ENCODE data around the gene NAPEPLD.
"Not testable (repeated sequence)": the region's sequence is repeated elsewhere in the genome, so short reads cannot be mapped to it uniquely, and the experiment has no call there.

NAPEPLD gene

DNA sequence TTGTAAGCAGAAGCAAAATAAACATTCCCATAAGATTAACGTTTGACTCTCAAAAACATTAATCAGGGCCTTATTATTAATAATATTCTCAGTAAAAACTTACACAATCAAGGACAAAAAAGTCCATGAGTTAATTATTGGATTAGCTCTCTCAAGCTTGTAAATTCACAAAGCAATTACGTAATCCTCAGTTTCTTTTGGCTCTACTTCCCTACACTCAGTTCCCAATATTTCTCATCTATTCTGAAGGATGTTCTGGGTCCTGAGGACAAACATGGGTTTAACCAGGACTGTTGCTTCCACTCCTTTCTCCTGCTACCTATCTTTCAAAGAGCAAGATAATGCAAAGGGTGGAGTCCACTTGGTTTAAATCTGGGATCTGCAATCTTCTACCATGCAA, 89.4 kb downstream of the NAPEPLD start:
- DNase-seq: no peak

DNA sequence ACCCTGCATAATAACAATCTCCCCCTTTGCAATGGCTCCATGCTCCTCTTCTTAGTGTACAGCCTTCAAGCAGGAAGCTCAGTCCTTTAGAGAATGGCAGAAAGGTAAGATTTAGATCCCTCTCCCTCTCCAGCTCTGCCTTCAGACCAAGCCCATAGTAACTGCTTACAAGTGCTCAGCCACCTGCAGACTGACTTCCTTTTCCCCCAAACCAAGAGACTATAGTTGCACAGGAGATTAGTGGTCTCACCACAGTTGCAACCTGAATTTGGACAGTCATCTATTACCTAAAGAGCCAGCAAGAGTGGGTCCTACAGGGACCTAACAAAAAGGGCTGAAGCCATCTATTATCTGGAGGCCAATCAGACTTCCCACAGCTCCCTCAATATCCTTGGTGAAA, 90.8 kb downstream of the NAPEPLD start:
- no peak for DNase-seq

- DNase-seq: not testable (repeated sequence)
Observed at GRCh38 chr7:103056006-103056405, 92.9 kb downstream of the NAPEPLD start.

GRCh38 chr7:103051519-103051918, 97.4 kb downstream of the NAPEPLD start:
- DNase-seq: no peak
